ENCODE data around the gene ANKRD13B. TPM values are rescaled to one million over a fixed set of nuclear protein-coding genes. Genes with fewer than 3 reads are reported as not detected.
A peak's percentile ranks its signal among the peaks of the same experiment; 100 is the strongest.

The ANKRD13B gene
- total and polyA plus RNA-seq, 12 donors: 1.0 to 23.8 (median 5.4) TPM

GRCh38 chr17:29575511-29576213 lies 17.3 kb upstream of the ANKRD13B start:
- WGBS, 4 donors: 88 to 93% (median 92%) methylated on average over 15 to 28 of the region's 28 CpGs
- Histone ChIP-seq H3K4me1 (replicated peaks in 1 of 2) (peaks cover 14 to 16% of the 10 kb centered on the region in 2 donors), H3K27me3 (no peaks in the 10 kb centered on the region), H3K27ac (no peak overlapping the region), H3K36me3 (replicated peaks in 1 of 2) (peaks cover 0 to 52% of the 10 kb centered on the region in 2 donors), H3K4me3 (no peak overlapping the region), H3K9me3 (replicated peaks in 1 of 3) (no peaks in the 10 kb centered on the region)
- TF ChIP-seq CTCF (IDR thresholded peaks at IDR 0.05) (no peak), POLR2A (IDR thresholded peaks at IDR 0.05) (no peak)
- intact Hi-C loops (cut with DNase I): loop anchor here in 1 of 2 donors (5.0 kb wide), 1 partner anchor 37 kb away; no protein-coding TSS in a partner anchor
- peak in 1 of 7 donors; percentile 22 for DNase-seq

- Histone ChIP-seq H3K4me3 (no peak overlapping the region), H3K4me1 (replicated peaks in 1 of 2) (peaks cover 14 to 16% of the 10 kb centered on the region in 2 donors), H3K36me3 (replicated peaks in 1 of 2) (peaks cover 0 to 52% of the 10 kb centered on the region in 2 donors), H3K27ac (no peak overlapping the region), H3K27me3 (no peaks in the 10 kb centered on the region), H3K9me3 (replicated peaks in 1 of 3) (no peaks in the 10 kb centered on the region)
- DNase-seq: peak in 2 of 7 donors; percentile 15 to 17
- intact Hi-C loops (cut with DNase I): loop anchor here in 1 of 2 donors (5.0 kb wide), 1 partner anchor 36 kb away; no protein-coding TSS in a partner anchor
- 90 to 94% (median 92%) methylated on average over 13 to 37 of the region's 37 CpGs for WGBS, 4 donors
- no peak for TF ChIP-seq CTCF (IDR thresholded peaks at IDR 0.05)
These were observed 16.5 kb upstream of the ANKRD13B start for GRCh38 chr17:29576214-29577000.

GRCh38 chr17:29577001-29577370 lies 15.9 kb upstream of the ANKRD13B start:
- Histone ChIP-seq H3K4me1 (replicated peaks in 1 of 2) (peaks cover 11 to 12% of the 10 kb centered on the region in 2 donors), H3K27ac (peak overlapping the region in 1 of 5 donors; percentile 40)
- intact Hi-C loops (cut with DNase I): loop anchor here in 1 of 2 donors (5.0 kb wide), 1 partner anchor 35 kb away; no protein-coding TSS in a partner anchor

GRCh38 chr17:29577385-29578211 lies 15.3 kb upstream of the ANKRD13B start:
- intact Hi-C loops (cut with DNase I): loop anchor here in 1 of 2 donors (5.0 kb wide), 1 partner anchor 35 kb away; no protein-coding TSS in a partner anchor
- H3K9me3 ChIP-seq (replicated peaks in 1 of 3): no peaks in the 10 kb centered on the region
- H3K4me3 ChIP-seq: no peak overlapping the region
- peaks cover 0 to 60% of the 10 kb centered on the region in 2 donors for H3K36me3 ChIP-seq (replicated peaks in 1 of 2)
- H3K4me1 ChIP-seq (replicated peaks in 1 of 2): peaks cover 5 to 6% of the 10 kb centered on the region in 2 donors
- no peaks in the 10 kb centered on the region for H3K27me3 ChIP-seq
- peak in 1 of 7 donors; percentile 21 for DNase-seq
- 64 to 81% (median 76%) methylated on average over 3 to 22 of the region's 22 CpGs for WGBS, 4 donors
- peak overlapping the region in 1 of 5 donors; percentile 40 for H3K27ac ChIP-seq
- TF ChIP-seq CTCF (IDR thresholded peaks at IDR 0.05): no peak
- TF ChIP-seq POLR2A (IDR thresholded peaks at IDR 0.05): no peak

More at GRCh38 chr17:29577001-29577370, 15.9 kb upstream of the ANKRD13B start:
- peak in 1 of 7 donors; percentile 22 for DNase-seq
- H3K36me3 ChIP-seq (replicated peaks in 1 of 2): peaks cover 0 to 54% of the 10 kb centered on the region in 2 donors
- 95 to 100% (median 96%) methylated on average over 1 to 9 of the region's 9 CpGs for WGBS, 4 donors
- TF ChIP-seq POLR2A (IDR thresholded peaks at IDR 0.05): no peak
- no peak overlapping the region for H3K4me3 ChIP-seq
- no peaks in the 10 kb centered on the region for H3K27me3 ChIP-seq
- H3K9me3 ChIP-seq (replicated peaks in 1 of 3): no peaks in the 10 kb centered on the region
